T47D (cell line): ENCODE data around the gene UIMC1.
"Not testable (repeated sequence)": the region's sequence is repeated elsewhere in the genome, so short reads cannot be mapped to it uniquely, and the experiment has no call there.

Source experiments
- DNase-seq, 2 experiments: peaks; one replicate each; pipeline versions ENCODE4 v3.0.0 to v3.0.0-alpha.2; 2011 to 2012; ENCODE audit warnings: low read depth in 1 of 2, low spot score in 1 of 2
- JUND ChIP-seq: IDR thresholded peaks from 2 replicates; pipeline ENCODE4 v1.6.1; 2012; ENCODE audit warnings: low read depth
- in situ Hi-C: cut with HindIII; loops from 2 replicates; pipeline ENCODE4 v1.10.0; 2016; ENCODE audit warnings: low sequenced_read_pairs, low pct_unique_long_range_greater_than_20kb

Gene UIMC1

GRCh38 chr5:177025101-177025601 lies 18.6 kb upstream of the UIMC1 start:
- in situ Hi-C loops = no loop called here
- no peak for DNase-seq

GRCh38 chr5:177024559-177024958 lies 18.0 kb upstream of the UIMC1 start:
- TF ChIP-seq JUND = no peak
- DNase-seq = no peak
- in situ Hi-C loops = no loop called here

More at GRCh38 chr5:177025101-177025601, 18.6 kb upstream of the UIMC1 start:
- TF ChIP-seq JUND = no peak

- peak; percentile 40 to 74 for DNase-seq
- in situ Hi-C loops = no loop called here
- TF ChIP-seq JUND = no peak
These were observed 16.7 kb upstream of the UIMC1 start for GRCh38 chr5:177023303-177023664.

GRCh38 chr5:177022386-177023302 lies 16.1 kb upstream of the UIMC1 start, which contains the start of gene ZNF346:
ZNF346 (plus strand) TSS chr5:177022696; CDS start chr5:177022739, 43 bp downstream.
- no peak for TF ChIP-seq JUND
- in situ Hi-C loops = no loop called here
- DNase-seq = peak; percentile 94 to 97

- no peak for TF ChIP-seq JUND
- no peak for DNase-seq
- in situ Hi-C loops = no loop called here
These were observed 13.5 kb upstream of the UIMC1 start for GRCh38 chr5:177020033-177020432.

GRCh38 chr5:177018341-177018740 lies 11.8 kb upstream of the UIMC1 start:
- TF ChIP-seq JUND = no peak
- no peak for DNase-seq
- in situ Hi-C loops = no loop called here

- no peak for TF ChIP-seq JUND
- in situ Hi-C loops = no loop called here
- no peak for DNase-seq
These were observed 8.6 kb upstream of the UIMC1 start for GRCh38 chr5:177015156-177015555.

- DNase-seq = no peak
- TF ChIP-seq JUND = no peak
- in situ Hi-C loops = no loop called here
These were observed 3.6 kb upstream of the UIMC1 start for GRCh38 chr5:177010153-177010552.

- TF ChIP-seq JUND = no peak
- no peak for DNase-seq
- in situ Hi-C loops = no loop called here
These were observed 2.1 kb upstream of the UIMC1 start for GRCh38 chr5:177008716-177009115.

GRCh38 chr5:177005619-177006264 lies 837 bp downstream of the UIMC1 start:
- peak in 1 of 2 experiments; percentile 48 for DNase-seq
- in situ Hi-C loops = no loop called here
- no peak for TF ChIP-seq JUND

GRCh38 chr5:177004961-177005360 lies 1.6 kb downstream of the UIMC1 start:
- DNase-seq = no peak
- in situ Hi-C loops = no loop called here
- no peak for TF ChIP-seq JUND

- in situ Hi-C loops = no loop called here
- DNase-seq = no peak
- no peak for TF ChIP-seq JUND
These were observed 2.9 kb downstream of the UIMC1 start for GRCh38 chr5:177003649-177004048.

GRCh38 chr5:176999526-176999925 lies 7.1 kb downstream of the UIMC1 start:
- DNase-seq, in situ Hi-C loops: not testable (repeated sequence)
